ENCODE data around the gene PPIL6. TPM values are rescaled to one million over a fixed set of nuclear protein-coding genes. Genes with fewer than 3 reads are reported as not detected.

PPIL6 gene
- total RNA-seq (2022), result 2.5 and 2.6 TPM in 2 replicates
- Bru-seq, nascent RNA, result percentile 41 among the genes with signal in this experiment
- percentile 45 among the genes with signal in this experiment for BruChase-seq, experiment 1, labeled RNA remaining after a 6-hour chase
- percentile 46 among the genes with signal in this experiment for BruChase-seq, experiment 2, labeled RNA remaining after a 2-hour chase
- long read RNA-seq, full-length matches to known transcripts, result 1 of 6 reads
- long read RNA-seq, partial matches to known transcripts, result 1 of 6 reads
- long read RNA-seq, other reads (novel, unspliced or antisense), result 4 of 6 reads

GRCh38 chr6:109440331-109441068 lies at the start of gene PPIL6, which contains the start of gene SMPD2:
TSS of gene PPIL6 (minus strand) at chr6:109440628. CDS start at chr6:109440590, 38 bp downstream.
TSS of gene SMPD2 (plus strand) at chr6:109440724. CDS start at chr6:109441122, 398 bp downstream.
- peak within 1 kb of the TSS; percentile 96 for H3K27ac Mint-ChIP-seq (ENCODE audit: unreplicated experiment)
- no TSS peak for BruUV-seq (replicated peaks)
- CTCF ChIA-PET, result interaction anchor here (0.6 to 2.6 kb wide), 6 partner anchors 15 to 599 kb away, joined by 3 to 17 read pairs (median 5); partner anchors contain the start of genes CD164 and MICAL1
- no peak for TF ChIP-seq CTCF (IDR thresholded peaks at IDR 0.05; ENCODE audit: unreplicated experiment)
- peak; percentile 89 for DNase-seq
- H3K36me3 Mint-ChIP-seq (ENCODE audit: insufficient read depth, unreplicated experiment), result peaks cover 48% of the 10 kb centered on the region
- H3K4me1 Mint-ChIP-seq (ENCODE audit: low read depth, unreplicated experiment), result no peaks in the 10 kb centered on the region
- H3K9me3 Mint-ChIP-seq (ENCODE audit: low read depth, unreplicated experiment), result no peaks in the 10 kb centered on the region
- intact Hi-C loops (cut with micrococcal nuclease; ENCODE audit: unreplicated experiment), result loop anchor here (5.0 kb wide), 1 partner anchor 58 kb away; the partner anchor contains the start of gene CD164
- H3K27me3 Mint-ChIP-seq (ENCODE audit: unreplicated experiment), result no peaks in the 10 kb centered on the region
- H3K4me3 Mint-ChIP-seq (ENCODE audit: low read depth, unreplicated experiment), result peak within 1 kb of the TSS; percentile 93

GRCh38 chr6:109488001-109488400 lies 47.6 kb upstream of the PPIL6 start:
- intact Hi-C loops (cut with micrococcal nuclease; ENCODE audit: unreplicated experiment), result no loop called here

DNA sequence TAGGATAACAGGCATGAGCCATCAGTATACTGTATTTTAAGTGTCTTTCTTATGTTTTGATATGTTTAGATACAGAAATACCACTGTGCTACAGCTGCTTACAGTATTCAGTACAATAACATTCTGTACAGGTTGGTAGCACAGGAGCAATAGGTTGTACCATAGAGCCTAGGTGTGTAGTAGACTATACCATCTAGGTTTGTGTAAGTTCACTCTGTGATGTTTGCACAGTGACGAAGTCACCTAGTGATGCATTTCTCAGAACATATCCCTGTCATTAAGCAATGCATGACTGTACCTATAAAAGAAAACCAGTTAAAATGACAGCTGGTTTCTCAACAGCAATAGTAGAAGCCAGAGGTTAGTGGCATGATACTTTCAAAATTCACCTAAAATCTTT lies 45.6 kb upstream of the PPIL6 start:
- Mint-ChIP-seq H3K4me3 (ENCODE audit: low read depth, unreplicated experiment) (no peak overlapping the region), H3K4me1 (ENCODE audit: low read depth, unreplicated experiment) (peaks cover 19% of the 10 kb centered on the region)
- BruUV-seq (replicated peaks), result no TSS peak

More at GRCh38 chr6:109488001-109488400, 47.6 kb upstream of the PPIL6 start:
- Mint-ChIP-seq H3K9me3 (ENCODE audit: low read depth, unreplicated experiment) (no peaks in the 10 kb centered on the region), H3K4me3 (ENCODE audit: low read depth, unreplicated experiment) (no peak overlapping the region), H3K36me3 (ENCODE audit: insufficient read depth, unreplicated experiment) (peaks cover 5% of the 10 kb centered on the region), H3K27me3 (ENCODE audit: unreplicated experiment) (peaks cover 13% of the 10 kb centered on the region), H3K4me1 (ENCODE audit: low read depth, unreplicated experiment) (peaks cover 9% of the 10 kb centered on the region), H3K27ac (ENCODE audit: unreplicated experiment) (no peak overlapping the region)
- CTCF ChIA-PET, result no interaction called here
- no TSS peak for BruUV-seq (replicated peaks)
- no peak for DNase-seq
- TF ChIP-seq CTCF (IDR thresholded peaks at IDR 0.05; ENCODE audit: unreplicated experiment), result no peak

More for the DNA sequence above, 45.6 kb upstream of the PPIL6 start:
- peaks cover 13% of the 10 kb centered on the region for H3K27me3 Mint-ChIP-seq (ENCODE audit: unreplicated experiment)
- intact Hi-C loops (cut with micrococcal nuclease; ENCODE audit: unreplicated experiment), result no loop called here
- no peaks in the 10 kb centered on the region for H3K9me3 Mint-ChIP-seq (ENCODE audit: low read depth, unreplicated experiment)
- DNase-seq, result peak; percentile 9
- no peak overlapping the region for H3K27ac Mint-ChIP-seq (ENCODE audit: unreplicated experiment)
- H3K36me3 Mint-ChIP-seq (ENCODE audit: insufficient read depth, unreplicated experiment), result peaks cover 17% of the 10 kb centered on the region
- TF ChIP-seq CTCF (IDR thresholded peaks at IDR 0.05; ENCODE audit: unreplicated experiment), result no peak
- CTCF ChIA-PET, result no interaction called here

Data from Calu3 (cell line).